Muscle layer of colon (tissue), 2 donors: Measurements from ENCODE around the gene STRBP.

Source experiments
- H3K27ac ChIP-seq: one replicate; pipeline ENCODE4 v1.7.0; 2013; ENCODE audit warnings: low read depth, mild to moderate bottlenecking, low read length, moderate library complexity
- H3K27me3 ChIP-seq, 2 donors: one replicate each; pipeline ENCODE4 v1.7.0; 2013; ENCODE audit warnings: low read length in 2 of 2, mild to moderate bottlenecking in 2 of 2; ENCODE audit not compliant: insufficient read depth in 2 of 2, control insufficient read depth in 1 of 2
- H3K36me3 ChIP-seq: one replicate; pipeline ENCODE4 v1.7.0; 2013; ENCODE audit warnings: mild to moderate bottlenecking, low read length; ENCODE audit not compliant: insufficient read depth
- H3K4me1 ChIP-seq: one replicate; pipeline ENCODE4 v1.7.0; 2013; ENCODE audit warnings: mild to moderate bottlenecking, low read length; ENCODE audit not compliant: insufficient read depth
- H3K4me3 ChIP-seq, 2 donors: one replicate each; pipeline ENCODE4 v1.7.0; 2013; ENCODE audit warnings: low read length in 2 of 2, low read depth in 1 of 2, mild to moderate bottlenecking in 1 of 2, moderate library complexity in 1 of 2
- H3K9ac ChIP-seq: one replicate; pipeline ENCODE4 v1.7.0; 2013; ENCODE audit warnings: low read length
- H3K9me3 ChIP-seq: one replicate; pipeline ENCODE4 v1.7.0; 2013; ENCODE audit warnings: mild to moderate bottlenecking, low read length
- donor health status: abdominal sarcoma.
- donor health status: Adenocarcinoma of cecum.

Gene STRBP

GRCh38 chr9:123121457-123121856, 146.9 kb downstream of the STRBP start:
- Histone ChIP-seq H3K9ac (no peak overlapping the region), H3K27me3 (no peaks in the 10 kb centered on the region), H3K9me3 (no peaks in the 10 kb centered on the region), H3K36me3 (no peaks in the 10 kb centered on the region), H3K4me3 (no peak overlapping the region), H3K27ac (no peak overlapping the region), H3K4me1 (peaks cover 26% of the 10 kb centered on the region)

GRCh38 chr9:123120953-123121352, 147.4 kb downstream of the STRBP start:
- Histone ChIP-seq H3K27ac (no peak overlapping the region), H3K36me3 (no peaks in the 10 kb centered on the region), H3K4me1 (peaks cover 26% of the 10 kb centered on the region), H3K27me3 (no peaks in the 10 kb centered on the region), H3K9ac (no peak overlapping the region), H3K4me3 (no peak overlapping the region), H3K9me3 (no peaks in the 10 kb centered on the region)

- H3K9me3 ChIP-seq = no peaks in the 10 kb centered on the region
- peaks cover 26% of the 10 kb centered on the region for H3K4me1 ChIP-seq
- no peak overlapping the region for H3K27ac ChIP-seq
- no peaks in the 10 kb centered on the region for H3K27me3 ChIP-seq
- no peak overlapping the region for H3K4me3 ChIP-seq
- no peak overlapping the region for H3K9ac ChIP-seq
- no peaks in the 10 kb centered on the region for H3K36me3 ChIP-seq
Observed at GRCh38 chr9:123120131-123120530, 148.3 kb downstream of the STRBP start.

DNA sequence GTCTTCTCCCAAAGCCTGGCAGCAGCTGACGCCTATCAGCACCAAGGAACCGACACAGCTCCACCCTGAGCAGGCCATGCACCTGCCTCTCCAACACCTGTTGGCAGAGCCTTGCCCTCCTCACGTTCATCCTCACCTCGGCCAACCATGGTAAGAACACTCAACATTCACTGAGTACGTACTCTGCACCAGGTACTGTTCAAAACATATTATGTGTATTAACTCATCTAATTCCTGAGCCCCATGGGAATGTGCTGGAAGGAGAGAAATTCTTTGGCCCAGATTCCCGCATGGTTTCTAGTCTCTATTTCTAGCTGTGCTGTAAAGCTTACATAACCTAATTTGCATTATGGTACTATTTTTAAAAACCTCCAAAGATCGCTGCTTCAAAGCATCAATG, 148.8 kb downstream of the STRBP start:
- H3K9ac ChIP-seq = no peak overlapping the region

GRCh38 chr9:123116036-123116435, 152.3 kb downstream of the STRBP start:
- Histone ChIP-seq H3K9me3 (no peaks in the 10 kb centered on the region), H3K9ac (no peak overlapping the region), H3K4me1 (peaks cover 22% of the 10 kb centered on the region), H3K4me3 (no peak overlapping the region), H3K27ac (no peak overlapping the region), H3K36me3 (no peaks in the 10 kb centered on the region), H3K27me3 (no peaks in the 10 kb centered on the region)

More for the DNA sequence above, 148.8 kb downstream of the STRBP start:
- peaks cover 26% of the 10 kb centered on the region for H3K4me1 ChIP-seq
- H3K4me3 ChIP-seq = no peak overlapping the region
- H3K27ac ChIP-seq = no peak overlapping the region
- H3K36me3 ChIP-seq = no peaks in the 10 kb centered on the region
- H3K27me3 ChIP-seq = no peaks in the 10 kb centered on the region
- no peaks in the 10 kb centered on the region for H3K9me3 ChIP-seq

- no peak overlapping the region for H3K4me3 ChIP-seq
- no peaks in the 10 kb centered on the region for H3K27me3 ChIP-seq
- H3K4me1 ChIP-seq = peaks cover 21% of the 10 kb centered on the region
- no peak overlapping the region for H3K9ac ChIP-seq
- H3K9me3 ChIP-seq = no peaks in the 10 kb centered on the region
- H3K36me3 ChIP-seq = no peaks in the 10 kb centered on the region
- H3K27ac ChIP-seq = no peak overlapping the region
Observed at GRCh38 chr9:123115146-123115913, 153.1 kb downstream of the STRBP start.

- Histone ChIP-seq H3K4me1 (peaks cover 9% of the 10 kb centered on the region), H3K27me3 (no peaks in the 10 kb centered on the region), H3K9ac (no peak overlapping the region), H3K36me3 (peaks cover 16% of the 10 kb centered on the region), H3K9me3 (no peaks in the 10 kb centered on the region), H3K4me3 (no peak overlapping the region), H3K27ac (no peak overlapping the region)
Observed at GRCh38 chr9:123113185-123113584, 155.2 kb downstream of the STRBP start.

DNA sequence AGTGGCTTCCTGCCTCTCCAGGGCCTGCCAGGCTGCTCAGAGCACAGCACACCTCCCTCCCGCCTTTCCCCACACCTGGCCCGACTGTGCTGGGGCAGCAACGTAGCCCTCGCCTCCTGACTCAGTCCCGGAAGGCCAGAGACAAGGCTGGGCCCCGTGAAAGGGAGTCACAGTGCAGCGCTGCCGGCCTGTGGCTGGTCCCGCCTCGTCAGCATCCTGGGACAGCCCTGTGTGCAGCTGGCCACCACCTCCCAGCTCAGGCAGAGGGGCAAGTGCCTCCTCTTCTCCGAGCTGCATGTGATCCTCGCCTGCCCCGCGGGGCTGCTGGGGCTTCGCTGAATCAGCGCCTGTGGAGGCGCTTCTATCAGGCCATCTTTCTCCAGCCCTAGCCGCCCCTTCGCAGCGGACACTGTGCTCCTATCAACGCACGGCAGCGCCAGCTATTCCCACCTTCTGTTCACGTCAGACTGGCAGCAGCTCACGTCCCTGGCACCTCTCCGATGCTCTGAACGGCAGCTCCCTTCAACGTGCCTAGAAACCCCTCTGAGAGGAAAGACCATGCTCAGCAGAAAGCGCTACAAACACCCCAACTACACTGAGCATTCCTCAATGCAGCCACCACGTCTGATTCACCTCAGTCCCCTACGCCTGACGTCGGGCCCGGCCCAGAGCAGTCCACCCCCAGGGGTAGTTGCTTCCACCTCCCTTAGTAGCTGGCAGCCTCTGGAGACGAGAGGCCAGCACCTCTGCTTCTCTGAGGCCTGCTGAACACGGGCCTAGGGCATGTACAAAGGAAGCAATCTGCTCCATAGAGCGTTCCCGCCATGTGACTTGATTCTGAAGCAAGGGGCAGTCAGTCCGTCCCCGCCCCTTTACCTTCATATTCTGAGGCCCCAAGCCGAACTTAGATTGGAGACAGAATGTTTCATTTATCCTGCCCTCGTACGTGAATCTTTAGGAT, 156.1 kb downstream of the STRBP start:
- Histone ChIP-seq H3K36me3 (peaks cover 25% of the 10 kb centered on the region), H3K9ac (no peak overlapping the region), H3K27me3 (no peaks in the 10 kb centered on the region), H3K4me1 (peaks cover under 1% of the 10 kb centered on the region), H3K9me3 (no peaks in the 10 kb centered on the region), H3K27ac (no peak overlapping the region), H3K4me3 (no peak overlapping the region)

- Histone ChIP-seq H3K4me1 (no peaks in the 10 kb centered on the region), H3K9me3 (no peaks in the 10 kb centered on the region), H3K27ac (no peak overlapping the region), H3K36me3 (peaks cover 32% of the 10 kb centered on the region), H3K27me3 (no peaks in the 10 kb centered on the region), H3K9ac (no peak overlapping the region), H3K4me3 (no peak overlapping the region)
Observed at GRCh38 chr9:123111427-123112014, 156.9 kb downstream of the STRBP start.

GRCh38 chr9:123109540-123110279, 158.7 kb downstream of the STRBP start:
- Histone ChIP-seq H3K27me3 (no peaks in the 10 kb centered on the region), H3K9me3 (no peaks in the 10 kb centered on the region), H3K9ac (no peak overlapping the region), H3K4me1 (no peaks in the 10 kb centered on the region), H3K4me3 (no peak overlapping the region), H3K36me3 (peaks cover 36% of the 10 kb centered on the region), H3K27ac (no peak overlapping the region)

- H3K27ac ChIP-seq = no peak overlapping the region
- peaks cover 39% of the 10 kb centered on the region for H3K36me3 ChIP-seq
Observed at GRCh38 chr9:123108976-123109375, 159.4 kb downstream of the STRBP start.

More at GRCh38 chr9:123108976-123109375, 159.4 kb downstream of the STRBP start:
- Histone ChIP-seq H3K4me3 (no peak overlapping the region), H3K4me1 (no peaks in the 10 kb centered on the region), H3K9me3 (no peaks in the 10 kb centered on the region), H3K9ac (no peak overlapping the region), H3K27me3 (no peaks in the 10 kb centered on the region)
